ENCODE measurements around the gene ZNF366.

Gene ZNF366

DNA sequence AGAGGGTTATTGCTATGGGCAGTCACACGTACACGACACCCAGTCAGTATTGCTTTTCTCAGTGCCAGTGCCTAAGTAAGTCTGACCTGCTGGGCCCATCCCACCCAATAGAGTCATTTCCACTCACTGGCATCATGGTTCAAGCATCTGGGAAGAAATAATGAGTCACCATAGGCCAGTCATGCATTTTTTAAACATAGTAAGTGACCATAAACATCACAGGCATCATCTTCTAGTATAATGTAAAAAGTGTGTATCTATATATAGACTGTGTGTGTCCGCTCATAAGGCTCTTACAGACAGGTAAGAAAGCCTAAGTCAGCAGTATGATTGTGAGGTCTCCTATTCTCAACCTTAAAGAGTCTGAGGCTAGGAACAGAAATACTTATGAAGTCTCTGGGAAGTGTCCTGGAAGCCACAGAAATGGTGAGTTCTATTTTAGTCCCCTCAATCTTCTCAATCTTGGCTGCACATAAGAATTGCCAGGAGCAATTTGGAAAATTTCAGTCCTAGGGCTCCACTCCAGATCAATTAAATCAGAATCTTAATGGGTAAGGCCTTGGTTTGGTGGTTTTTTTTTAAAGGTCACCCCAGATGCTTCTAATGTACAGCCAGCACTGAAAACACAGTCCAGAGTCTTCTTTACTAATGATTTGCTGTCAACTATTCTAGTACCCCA, 65.2 kb downstream of the ZNF366 start:
- FAIRE-seq (peak; percentile 16), DNase-seq (ENCODE audit: low spot score) (peak; percentile 75)

DNA sequence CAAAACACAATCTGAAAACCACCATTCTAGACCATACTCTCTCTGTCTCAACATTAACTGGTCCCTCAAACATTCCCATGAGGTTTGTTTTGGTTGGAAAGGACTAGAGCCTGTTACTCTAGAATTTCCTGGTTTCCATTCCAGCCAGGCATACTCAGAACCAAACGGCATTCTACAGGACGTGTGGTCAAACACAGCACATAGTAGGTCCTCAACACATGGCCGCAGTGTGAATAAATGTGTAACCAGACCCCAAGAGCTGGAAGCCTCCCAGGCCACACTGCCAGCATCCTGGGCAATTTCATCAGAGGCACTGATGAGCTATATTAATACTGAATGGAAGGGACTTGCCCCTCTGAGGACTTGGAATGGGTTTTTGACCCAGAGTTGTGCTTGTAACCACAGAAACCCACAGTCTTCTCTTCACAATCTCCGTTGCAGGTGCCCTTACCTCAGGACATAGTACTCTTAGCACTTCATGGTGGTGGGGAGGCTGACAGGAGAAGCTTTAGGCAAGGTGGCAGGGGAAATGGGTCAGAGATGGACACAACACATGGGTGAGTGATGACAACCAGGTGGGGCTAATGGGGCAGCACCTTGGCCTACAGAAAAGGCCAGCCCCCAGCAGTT, 66.0 kb downstream of the ZNF366 start:
- DNase-seq (ENCODE audit: low spot score) (no peak), FAIRE-seq (no peak)

DNA sequence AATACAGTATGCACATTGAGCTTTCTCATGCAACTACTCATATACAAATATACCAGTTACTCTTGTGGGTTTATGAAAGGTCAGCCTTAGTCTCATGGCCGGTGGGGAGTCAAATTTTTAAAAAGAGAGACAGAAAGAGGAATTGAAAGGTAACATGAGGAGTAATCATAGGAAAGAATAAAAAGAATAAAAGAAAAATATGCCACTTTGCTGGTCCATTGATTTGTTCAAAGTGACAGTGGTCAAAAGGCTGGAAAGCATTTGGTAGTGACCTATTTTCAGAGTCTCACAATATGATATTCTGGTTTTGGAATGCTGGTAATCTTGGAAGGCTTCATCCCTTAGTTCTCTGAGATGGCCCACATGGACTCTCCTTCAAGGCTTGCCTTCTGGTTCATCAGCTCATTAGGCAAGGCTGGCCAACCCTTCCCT, 67.0 kb downstream of the ZNF366 start:
- no peak for DNase-seq (ENCODE audit: low spot score)
- no peak for FAIRE-seq

DNA sequence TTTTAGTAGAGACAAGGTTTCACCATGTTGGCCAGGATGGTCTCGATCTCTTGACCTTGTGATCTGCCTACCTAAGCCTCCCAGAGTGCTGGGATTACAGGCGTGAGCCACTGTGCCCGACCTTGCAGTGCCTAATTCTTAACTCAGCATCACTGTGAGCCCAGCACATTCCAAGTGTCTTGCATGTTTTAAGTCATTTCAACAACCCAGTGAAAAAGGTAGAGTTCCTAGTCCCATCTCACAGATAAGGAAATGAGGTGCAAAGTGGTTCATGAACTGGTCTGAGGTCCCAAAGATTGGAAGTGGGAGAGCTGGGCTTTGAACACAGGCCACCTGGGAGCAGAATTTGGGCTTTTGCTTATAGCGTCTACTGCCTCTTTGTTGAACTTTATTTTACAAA, 68.0 kb downstream of the ZNF366 start:
- FAIRE-seq, result no peak

DNA sequence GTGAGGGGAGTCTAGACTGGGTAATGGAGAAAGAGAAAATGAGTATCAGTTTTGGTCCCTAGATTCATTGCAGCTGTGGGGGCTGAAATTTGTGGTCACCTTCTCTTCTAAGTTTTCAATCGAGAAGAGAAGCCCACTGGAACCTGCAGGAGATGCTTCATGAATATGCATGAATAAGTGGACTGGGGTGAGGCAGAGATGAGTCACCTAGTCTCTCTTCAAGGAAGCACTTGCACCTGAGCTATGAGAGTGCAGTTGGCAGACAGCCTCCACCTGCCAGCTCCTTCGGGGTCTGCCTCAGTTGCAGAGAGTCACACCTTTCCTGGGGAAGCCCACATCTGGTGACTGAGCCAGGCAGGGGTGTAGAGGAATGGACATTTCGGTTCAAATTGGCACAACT, 69.1 kb downstream of the ZNF366 start:
- no peak for DNase-seq (ENCODE audit: low spot score)
- FAIRE-seq, result no peak

More for the DNA sequence above, 68.0 kb downstream of the ZNF366 start:
- no peak for DNase-seq (ENCODE audit: low spot score)

DNA sequence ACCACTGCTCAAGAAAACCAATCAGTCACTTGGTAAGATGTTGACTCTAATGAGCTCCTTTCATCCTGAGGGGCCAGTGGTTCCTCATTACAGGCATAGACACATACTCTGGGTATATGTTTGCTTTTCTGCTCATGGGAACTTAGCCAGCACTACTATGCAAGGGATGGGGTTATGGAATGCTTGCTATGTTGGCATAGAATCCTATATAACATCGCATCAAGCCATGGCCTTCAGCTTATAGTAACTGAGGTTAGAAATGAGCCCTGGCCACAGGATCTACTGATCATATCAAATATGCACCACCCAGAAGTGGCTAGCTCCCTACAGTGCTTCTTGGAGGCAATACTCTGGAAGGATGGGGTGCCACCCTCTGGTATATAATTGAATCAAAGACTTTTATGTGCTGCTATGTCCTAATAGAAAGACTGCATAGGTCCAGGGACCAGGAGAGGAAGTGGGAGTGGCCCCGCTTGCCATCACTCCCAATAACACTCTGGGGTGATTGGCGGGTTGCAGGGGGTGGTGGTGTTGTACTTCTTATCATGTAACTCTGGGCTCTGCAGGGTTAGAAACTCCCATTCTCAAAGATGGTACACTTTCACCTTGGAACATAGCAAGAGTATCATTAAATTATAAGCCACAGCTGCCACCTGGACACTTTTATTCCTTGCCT, 70.3 kb downstream of the ZNF366 start:
- FAIRE-seq, result no peak
- DNase-seq (ENCODE audit: low spot score), result no peak

DNA sequence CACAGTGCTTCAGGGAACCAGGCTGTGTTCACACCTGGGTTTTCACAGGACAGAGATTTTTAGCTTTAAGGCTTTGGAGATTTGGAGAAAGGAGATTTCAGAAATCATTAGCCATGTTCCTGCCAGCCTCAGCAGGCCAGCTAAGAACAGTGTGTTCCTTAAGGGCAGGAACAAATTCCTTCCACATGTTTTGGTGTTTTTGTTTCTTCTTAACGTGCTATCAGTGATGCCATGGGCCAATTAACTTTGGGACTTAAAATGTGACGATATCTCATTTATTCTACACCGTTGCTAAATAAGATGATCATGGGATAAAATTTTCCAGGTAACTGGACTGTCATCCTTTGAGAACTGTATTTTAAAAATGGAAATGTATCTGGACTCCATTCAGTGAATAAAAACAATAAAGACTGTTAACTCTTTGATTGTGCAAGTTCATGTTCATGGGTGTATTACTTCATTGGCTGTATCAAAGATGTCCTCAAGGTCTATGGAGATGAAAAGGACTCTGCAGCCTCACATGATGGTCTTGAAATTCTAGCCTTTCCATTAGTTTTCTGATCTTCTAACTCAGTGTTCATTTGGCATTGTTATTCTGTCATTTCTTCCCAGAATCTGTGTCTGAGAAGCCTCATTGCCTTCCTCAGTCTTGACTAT, 72.3 kb downstream of the ZNF366 start:
- FAIRE-seq, result no peak

DNA sequence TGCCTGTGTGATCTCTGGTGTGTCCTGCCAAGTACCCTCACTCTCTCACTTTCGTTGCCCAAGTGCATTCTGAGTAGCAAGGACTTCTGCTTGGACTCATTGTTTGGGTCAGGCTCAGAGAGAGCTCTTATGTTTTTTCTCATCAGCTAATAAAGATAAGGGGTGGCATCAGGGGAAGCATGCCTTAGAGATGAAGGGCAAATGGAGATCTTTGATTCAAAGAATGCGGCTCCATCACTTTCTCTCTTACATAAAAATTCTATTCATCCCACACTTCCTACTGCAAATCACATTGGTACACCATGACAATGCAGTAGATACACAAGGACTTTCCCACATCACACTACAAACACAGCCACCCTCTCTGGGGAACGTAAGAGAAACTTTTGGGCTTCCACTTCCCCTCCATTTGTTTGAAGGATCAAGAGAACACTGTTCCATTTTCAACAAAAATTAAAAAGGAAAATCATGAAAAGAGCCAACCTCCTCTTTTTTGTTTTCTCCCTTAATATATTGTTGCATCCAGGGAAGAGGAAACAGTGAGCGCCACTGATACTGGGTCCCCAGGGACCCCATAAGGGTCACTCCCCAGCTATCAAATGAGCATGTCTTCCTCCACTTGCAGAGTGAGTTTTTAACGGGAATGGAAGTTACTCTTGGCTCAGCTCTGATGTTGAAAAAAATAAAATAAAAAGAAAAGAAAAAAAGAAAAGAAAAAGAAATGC, 73.0 kb downstream of the ZNF366 start:
- FAIRE-seq (no peak), DNase-seq (ENCODE audit: low spot score) (no peak)

More for the DNA sequence above, 72.3 kb downstream of the ZNF366 start:
- no peak for DNase-seq (ENCODE audit: low spot score)

DNA sequence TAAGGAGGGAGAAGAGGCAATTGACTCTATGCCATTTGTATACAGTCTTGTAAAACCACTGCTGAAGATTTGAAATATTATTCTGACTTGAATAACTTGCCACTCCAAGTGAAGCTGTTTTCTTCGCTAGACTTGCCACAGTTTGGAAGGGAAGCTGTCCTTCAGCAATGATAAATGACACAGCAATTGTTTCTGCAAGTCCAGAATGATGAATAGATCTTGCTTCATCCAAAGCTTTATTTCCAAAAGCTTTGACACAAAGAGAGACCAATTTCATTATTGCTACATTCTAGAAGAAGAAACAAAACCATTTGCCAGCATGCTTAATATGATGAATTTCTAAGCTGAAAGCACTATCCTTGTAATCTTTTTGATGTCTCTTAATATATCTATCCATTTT, 73.7 kb downstream of the ZNF366 start:
- DNase-seq (ENCODE audit: low spot score) (no peak), FAIRE-seq (no peak)

DNA sequence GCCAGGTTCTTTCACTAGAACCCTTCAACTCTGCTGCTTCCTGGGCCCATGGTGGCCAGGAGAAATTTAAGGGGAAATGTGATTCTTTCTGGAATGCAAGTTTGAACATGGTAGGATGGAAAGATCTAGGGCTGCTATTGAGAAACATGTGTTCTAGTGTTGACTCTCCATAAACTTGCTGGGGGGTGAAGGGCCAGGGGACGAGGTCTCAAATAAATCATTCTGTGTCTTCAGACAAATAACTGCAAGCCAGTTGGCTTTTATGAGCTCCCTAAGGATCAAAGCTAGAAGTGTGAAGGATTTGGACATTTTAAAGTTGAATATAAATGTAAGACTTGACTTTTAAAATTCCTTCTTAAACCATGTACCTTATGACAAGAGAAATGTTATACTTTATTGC, 78.5 kb downstream of the ZNF366 start:
- DNase-seq (ENCODE audit: low spot score), result no peak
- FAIRE-seq, result no peak

DNA sequence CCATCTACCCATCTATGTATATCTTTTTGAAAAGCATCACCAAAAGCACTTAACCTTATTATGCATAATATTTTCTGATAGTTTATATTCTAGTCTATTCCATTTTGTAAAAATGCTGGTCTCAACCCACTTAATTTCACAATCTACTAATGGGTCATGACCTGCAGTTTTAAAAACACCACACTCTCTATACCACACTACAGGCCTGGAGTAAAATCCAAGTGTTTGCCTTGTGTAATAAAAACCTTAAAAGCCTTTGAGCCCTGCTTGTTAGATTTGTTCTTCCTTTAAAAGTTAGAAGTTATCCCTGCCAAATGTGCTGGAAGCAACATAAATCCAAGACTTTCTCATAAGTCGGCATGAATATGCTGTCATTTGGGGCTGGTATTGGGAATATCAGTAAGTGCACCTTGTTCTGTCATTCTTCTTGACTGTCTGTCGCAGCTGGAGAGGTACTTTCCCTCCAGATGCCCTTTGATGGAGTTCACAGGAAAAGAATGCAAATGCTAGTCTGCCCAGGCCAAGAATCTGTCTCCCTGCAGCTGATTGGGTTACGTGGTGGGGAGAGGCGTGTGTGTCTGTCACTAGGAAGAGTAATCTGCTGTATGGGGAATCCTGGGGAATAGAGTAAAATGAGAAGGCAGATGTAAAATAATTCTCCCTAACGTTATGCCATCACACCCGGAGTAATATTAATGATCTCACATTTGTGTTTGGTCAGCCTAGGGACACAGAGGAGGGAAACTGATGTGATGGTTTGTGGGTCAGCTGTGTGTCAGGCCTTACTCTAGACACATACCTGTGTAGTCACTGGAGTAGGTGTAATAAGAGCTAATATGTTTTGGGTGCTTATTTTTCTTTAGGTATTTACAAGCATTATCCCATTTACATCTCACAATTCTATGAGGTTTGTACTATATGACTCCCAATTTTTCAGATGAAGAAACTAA, 79.4 kb downstream of the ZNF366 start:
- FAIRE-seq (no peak), DNase-seq (ENCODE audit: low spot score) (no peak)

DNA sequence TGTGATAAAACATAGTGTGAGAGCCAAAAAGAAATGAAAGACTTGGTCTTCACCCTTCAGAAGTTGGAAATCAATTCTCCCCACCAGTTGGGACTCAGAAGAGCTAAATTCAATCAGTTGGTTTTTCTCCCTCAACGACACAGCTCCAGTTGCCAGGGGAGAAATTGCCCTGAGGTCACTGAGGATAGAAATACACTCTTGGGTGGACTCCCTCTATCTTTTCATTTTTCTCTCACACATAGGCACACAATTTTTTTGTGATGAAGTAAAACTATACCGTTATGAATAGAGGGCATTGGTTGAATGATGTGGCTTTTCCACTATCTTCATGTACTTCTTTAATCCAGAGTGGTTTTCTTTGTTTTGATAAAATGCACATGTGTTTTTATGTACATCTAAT, 80.2 kb downstream of the ZNF366 start:
- FAIRE-seq (no peak), DNase-seq (ENCODE audit: low spot score) (no peak)

DNA sequence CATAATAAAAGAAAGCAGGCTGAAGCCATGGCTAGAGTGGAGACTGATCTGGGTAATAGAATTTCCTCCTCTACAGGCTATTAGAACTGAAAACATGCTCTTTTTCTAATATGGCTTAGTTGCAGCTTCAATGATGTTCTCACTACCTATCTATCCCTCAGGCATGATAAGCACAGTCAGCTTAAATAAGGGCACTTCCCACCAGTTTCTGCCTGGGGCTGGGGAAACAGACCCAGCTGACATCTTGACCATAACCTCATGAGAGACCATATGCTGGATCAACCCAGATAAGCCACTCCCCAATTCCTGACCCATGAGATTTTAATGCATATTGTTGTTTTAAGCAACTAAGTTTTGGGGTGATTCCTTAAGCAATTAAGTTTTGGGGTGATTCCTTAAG, 81.2 kb downstream of the ZNF366 start:
- FAIRE-seq, result no peak
- no peak for DNase-seq (ENCODE audit: low spot score)

DNA sequence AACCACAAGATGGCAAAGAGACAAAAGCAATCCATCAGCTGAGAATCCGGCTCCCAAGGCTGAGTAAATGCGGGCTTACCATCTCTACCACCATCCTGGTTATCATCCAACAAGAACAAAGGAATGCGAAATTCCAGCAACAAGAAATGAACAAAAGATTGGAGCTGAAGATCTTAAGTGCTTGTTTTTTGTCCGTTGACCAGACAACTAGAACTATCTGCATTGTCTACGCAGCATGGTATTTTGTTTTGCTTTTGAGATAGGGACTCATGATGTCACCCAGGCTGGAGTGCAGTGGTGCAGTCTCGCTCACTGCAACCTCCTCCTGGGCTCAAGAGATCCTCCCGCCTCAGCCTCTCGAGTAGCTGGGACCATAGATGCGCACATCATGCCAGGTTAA, 88.9 kb downstream of the ZNF366 start:
- FAIRE-seq, result no peak
- DNase-seq (ENCODE audit: low spot score), result no peak

DNA sequence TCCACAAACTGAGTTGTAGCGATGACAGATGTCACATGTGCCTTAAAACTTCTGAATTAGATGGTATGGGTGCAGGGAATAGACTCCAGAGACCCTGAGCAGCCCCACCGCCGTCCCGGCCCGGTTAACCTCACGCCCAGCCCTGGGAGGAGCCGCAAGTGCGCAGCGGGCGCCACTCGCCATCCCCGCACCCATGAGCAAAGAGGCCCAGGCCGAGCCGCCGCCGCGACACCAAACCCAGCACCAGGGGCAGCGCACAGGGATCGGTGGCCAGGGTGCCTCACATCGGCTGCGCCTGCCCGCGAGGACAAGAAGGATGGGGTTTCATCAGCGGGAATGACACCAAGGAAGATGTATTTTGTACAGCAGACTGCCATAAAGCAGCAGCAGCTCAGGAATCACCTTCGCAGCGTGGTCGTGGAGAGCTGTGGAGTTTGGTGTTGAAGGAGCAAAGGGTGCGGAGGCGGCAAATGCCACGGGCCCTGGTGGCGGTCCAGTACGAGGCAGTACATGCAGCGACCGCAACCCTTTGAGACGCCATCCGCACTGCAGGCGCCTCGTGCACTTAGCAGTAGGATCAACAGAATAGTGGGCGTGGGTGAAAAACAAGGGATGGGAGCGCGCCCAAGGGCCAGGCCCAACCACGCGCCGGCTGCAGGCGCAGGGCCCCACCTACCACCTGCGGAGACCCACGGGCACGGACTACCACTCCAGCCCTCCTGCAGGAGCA, 89.7 kb downstream of the ZNF366 start:
- no peak for DNase-seq (ENCODE audit: low spot score)

DNA sequence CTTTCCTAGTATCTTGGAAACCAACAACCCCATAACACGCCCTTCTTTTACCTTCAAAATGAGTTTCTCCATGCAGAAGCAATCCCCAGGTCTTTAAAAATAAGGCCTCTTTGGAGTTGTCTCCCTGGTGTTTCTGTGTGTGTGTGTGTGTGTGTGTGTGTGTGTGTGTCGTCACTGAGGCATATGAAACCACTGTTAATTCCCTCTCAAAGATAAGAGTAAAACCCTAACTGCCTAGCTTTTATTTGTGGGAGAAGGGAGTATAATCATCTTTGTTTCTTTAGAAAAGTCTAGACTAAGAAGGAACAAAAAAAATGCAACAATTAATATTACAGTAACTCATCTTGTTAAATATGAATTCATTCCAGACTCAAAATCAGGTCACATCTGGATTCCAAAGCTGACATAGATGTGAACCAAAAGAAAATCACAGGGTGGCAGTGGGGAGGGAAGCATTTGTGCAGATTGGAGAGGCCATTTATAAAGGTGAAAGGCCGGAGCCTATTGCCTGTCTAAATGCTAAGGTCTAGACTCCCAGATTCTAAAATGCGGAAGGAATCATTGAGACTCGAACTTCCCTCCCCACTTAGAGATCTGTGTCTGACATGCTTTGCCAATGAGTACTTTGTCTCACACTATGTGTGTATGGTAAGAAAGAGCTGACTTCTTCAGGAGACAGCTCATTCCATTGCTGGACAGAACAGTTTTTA, 91.4 kb downstream of the ZNF366 start:
- FAIRE-seq (no peak), DNase-seq (ENCODE audit: low spot score) (no peak)

More for the DNA sequence above, 89.7 kb downstream of the ZNF366 start:
- no peak for FAIRE-seq

DNA sequence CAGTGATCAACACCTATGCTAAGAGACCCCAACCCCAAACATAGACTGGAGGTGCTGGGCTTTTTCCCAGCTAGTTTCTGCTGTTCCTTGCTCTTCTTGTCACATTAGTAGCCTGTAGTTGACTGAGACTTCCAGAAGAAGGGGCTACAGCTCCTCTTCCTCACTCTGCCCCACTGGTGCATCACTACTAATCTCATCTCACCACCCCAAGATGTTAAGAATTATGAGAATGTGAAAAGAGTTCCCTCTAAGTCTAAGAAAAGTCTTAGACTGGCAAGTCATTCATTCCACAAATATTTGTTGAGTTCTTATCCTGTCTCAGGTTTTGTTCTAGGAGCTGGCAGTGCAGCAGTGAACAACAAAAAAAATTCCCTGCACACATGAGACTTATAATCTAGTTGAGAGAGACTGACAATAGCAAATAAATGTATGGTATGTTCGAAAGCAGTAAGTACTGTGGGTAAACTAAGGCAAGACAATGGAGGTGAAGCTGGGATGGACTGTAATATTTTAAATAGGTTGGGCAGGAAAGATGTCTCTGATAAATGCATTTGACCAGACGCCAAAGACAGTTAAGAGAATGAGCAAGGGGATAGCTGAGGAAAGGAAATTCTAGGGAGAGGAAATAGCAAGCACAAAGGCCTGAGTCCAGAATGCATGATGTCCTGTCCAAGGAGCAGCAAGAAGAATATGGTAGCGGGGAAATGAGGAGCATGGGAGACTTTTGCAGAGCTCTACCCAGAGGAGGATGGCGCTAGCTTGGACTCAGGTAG, 94.7 kb downstream of the ZNF366 start:
- no peak for FAIRE-seq
- DNase-seq (ENCODE audit: low spot score), result no peak

DNA sequence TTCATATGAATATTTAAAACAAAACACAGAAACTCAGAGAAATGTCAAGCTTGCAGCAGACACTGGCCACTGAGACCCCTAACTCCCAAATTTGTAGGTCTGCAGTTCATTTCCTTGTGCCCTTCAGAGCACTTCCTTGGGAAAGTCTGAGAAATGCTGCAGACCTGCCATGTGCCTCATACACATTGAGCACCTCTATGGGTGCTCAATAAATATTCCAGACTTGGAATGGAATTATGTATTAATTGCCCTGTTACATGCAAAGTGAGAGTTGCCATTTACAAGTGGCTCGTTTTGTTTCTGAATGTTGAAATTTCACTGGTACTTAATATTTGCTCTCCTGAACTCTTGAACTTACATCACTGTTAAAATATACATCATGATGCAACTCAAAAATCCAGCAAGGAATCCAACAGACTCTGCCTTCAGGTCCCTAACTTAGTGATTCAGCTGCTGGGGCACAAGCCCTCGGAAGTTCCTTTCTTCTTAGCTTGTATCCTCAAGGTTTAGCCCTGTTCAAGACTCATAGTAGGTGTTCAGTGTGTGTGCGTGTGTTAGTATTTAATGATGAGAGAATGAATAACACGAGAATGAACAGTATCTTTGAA, 96.4 kb downstream of the ZNF366 start:
- DNase-seq (ENCODE audit: low spot score), result no peak
- FAIRE-seq, result no peak
